GM18498 (cell line): ENCODE measurements around the gene MOB4.
A peak's percentile ranks its signal among the peaks of the same experiment; 100 is the strongest.
"Not testable (repeated sequence)": the region's sequence is repeated elsewhere in the genome, so short reads cannot be mapped to it uniquely, and the experiment has no call there.

Experiments
- ATAC-seq: cut with Tn5 transposase; IDR thresholded peaks from one replicate; pipeline ENCODE4 v1.9.1; 2021; ENCODE audit warnings: mild to moderate bottlenecking, moderate library complexity; ENCODE audit not compliant: unreplicated experiment

MOB4 gene

DNA sequence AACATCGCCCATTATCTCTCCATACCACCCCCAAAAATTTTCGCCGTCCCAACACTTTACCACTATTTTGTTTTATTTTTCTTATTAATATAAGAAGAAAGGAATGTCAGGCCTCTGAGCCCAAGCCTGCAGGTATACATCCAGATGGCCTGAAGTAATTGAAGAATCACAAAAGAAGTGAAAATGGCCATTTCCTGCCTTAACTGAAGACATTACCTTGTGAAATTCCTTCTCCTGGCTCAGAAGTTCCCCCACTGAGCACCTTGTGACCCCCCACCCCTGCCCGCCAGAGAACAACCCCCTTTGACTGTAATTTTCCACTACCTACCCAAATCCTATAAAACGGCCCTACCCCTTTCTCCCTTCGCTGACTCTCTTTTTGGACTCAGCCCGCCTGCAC is 71.4 kb downstream of the MOB4 start:
- not testable (repeated sequence) for ATAC-seq

DNA sequence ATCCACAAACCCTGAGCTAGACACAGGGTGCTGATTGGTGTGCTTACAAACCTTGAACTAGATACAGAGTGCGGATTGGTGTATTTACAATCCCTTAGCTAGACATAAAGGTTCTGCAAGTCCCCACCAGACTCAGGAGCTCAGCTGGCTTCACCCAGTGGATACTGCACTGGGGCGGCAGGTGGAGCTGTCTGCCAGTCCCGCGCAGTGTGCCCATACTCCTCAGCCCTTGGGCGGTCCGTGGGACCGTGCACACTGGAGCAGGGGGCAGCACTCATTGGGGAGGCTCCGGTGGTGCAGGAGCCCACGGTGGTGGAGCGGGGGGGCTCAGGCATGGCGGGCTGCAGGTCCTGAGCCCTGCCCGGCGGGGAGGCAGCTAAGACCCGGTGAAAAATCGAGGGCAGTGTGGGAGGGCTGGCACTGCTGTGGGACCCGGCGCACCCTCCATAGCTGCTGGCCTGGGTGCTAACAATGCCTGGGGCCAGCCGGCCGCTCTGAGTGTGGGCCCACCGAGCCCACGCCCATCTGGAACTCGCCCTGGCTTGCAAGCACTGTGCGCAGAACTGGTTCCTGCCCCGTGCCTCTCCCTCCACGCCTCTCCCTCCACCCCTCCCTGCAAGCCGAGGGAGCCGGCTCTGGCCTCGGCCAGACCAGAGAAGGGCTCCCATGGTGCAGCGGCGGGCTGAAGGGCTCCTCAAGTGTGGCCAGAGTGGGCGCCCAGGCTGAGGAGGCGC is 75.6 kb downstream of the MOB4 start:
- no peak for ATAC-seq

DNA sequence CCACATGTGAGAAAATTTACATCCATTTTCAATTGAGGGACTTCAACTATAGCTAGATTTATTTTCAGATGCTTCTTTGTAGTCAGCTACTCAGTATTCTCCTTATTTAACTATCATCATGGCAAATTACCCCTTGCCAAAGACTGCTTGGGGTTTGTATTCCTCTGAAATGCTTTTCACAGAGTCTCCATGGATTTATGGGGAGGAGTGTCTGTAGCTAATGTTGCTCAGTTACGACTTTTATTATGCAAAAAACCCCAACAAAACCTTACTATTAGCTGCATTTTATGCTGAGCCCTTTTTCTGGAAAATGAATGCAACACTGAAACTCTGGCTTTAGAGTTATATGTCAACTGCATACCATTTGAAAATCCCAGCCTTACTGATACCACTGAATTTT is 80.9 kb downstream of the MOB4 start:
- ATAC-seq = no peak

DNA sequence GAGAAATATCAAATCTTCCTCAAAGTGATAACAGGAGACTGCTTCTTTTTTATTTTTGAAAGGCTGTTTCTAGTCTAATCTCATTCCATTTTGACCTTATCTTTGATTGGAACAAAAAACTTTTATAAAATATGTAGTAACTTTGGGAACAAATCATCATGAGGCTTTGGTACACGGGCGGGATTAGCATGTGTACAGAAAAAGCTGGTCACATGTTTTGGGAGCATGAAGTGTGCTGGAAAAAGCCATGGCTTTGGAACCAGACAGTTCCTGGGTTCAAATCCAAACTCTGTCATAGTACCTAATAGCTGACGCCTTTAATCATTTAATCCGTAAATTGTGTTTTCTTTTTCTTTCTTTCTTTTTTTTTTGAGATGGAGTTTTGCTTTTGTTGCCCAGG is 81.3 kb downstream of the MOB4 start:
- no peak for ATAC-seq

DNA sequence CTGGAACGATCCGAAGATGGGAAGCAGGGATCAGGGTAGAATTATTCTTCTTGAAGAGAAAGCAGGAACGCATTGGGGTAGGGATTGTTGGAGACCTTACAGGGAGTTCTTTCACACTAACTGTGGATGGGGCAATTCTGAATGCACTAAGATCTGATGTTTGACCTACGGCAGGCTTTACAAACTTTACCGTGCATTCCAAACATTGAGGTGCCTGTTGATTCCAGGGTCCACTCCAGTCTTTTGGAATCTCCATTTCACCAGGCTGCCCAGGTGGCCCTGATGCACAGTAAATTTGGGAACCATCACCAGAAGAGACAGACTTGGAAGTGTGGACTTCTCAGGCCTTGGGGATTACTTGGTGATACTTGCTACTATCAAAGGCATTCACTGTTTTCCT is 82.6 kb downstream of the MOB4 start:
- ATAC-seq = no peak

DNA sequence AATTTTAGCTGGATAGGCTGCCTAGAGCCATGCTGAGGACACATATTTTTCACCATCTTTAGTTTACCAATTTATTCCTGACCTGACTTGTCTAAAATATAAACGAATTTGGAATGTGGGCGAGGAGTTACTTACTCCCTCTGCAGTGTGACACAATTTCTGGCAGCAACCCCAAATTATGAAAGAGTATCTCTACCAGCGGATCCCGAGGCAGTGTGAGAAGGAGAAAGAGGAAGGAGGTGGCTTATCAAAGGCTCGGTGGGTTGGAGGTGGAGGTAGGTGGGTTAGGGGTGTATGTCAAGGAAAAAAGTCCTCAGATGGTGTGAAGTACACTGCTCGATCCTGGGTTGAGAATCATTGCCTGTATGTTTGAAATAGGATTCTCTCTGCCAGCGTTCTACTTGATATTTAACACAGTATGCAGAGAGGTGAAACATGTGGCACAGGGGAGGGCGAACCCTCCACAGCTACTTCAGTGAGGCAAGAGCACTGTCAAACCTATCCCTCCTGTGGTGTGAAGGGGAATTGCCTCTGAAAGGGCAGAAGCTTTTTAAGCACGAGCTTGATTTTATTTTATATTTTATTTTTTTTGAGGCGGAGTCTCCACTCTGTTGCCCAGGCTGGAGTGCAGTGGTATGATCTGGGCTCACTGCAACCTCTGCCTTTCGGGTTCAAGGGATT is 83.6 kb downstream of the MOB4 start:
- peak; percentile 77 for ATAC-seq

DNA sequence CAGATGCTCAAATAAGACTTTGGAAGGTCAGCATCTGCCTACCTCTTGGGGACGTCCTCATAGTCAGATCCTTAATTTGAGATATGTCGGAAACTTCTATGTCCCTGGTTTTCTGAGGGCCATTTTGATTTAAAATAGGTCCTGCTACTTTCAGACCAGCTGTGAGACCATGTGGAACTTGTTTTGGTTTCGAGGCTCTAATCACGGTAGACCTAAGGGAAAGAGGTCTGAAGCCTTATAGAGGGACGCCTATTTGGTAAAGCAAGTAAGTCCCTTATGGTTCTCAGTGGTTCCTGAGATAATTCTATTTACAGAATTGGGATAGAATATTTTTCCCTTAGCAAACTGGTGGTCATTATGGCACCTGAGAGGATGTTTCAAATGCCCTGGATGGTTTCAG is 84.4 kb downstream of the MOB4 start:
- ATAC-seq = no peak

DNA sequence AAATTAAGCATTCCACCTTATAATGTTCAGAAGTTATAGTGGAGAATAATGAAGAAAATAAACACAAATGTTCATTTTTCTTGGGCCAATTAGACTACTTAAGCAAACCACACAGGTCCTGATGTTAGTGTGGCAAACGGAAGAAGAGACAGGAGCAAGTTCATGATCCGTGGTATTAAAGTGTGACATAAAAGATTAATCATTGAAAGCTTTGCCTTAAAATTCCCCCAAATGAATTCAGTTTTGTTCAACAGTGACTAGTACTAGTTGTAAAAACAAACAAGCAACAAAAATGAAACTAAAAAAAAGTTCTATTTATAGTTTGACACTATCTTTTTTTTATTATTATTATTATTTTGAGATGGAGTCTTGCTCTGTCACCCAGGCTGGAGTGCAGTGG is 85.9 kb downstream of the MOB4 start:
- no peak for ATAC-seq
